HG03575 (cell line): ENCODE measurements around the gene PHF21A.

Experiments used
- ATAC-seq: cut with Tn5 transposase; IDR thresholded peaks from one replicate; pipeline ENCODE4 v1.9.1; 2021; ENCODE audit not compliant: unreplicated experiment, insufficient number of reproducible peaks, low FRiP score; ENCODE audit errors: extremely low read depth

The PHF21A gene

DNA sequence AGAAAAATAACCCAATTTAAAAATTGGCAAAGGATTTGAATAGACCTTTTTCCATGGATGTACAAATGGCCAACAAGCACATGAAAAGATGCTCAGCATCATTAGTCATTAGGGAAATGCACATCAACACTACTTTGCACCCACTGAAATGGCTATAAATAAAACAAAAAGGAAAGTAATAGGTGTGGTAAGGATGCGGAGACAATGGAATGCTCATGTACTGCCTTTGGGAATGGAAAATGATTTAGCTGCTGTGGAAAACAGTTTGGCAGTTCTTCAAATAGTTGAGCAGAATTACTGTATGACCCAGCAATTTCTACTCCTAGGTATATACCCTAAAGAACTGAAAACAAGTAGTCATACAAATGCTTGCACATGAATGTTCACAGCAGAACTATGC is 161.4 kb downstream of the PHF21A start:
- no peak for ATAC-seq

GRCh38 chr11:45949992-45950407 is 171.3 kb downstream of the PHF21A start:
- ATAC-seq: no peak

- ATAC-seq: no peak
These were observed 172.9 kb downstream of the PHF21A start for GRCh38 chr11:45948356-45948755.

DNA sequence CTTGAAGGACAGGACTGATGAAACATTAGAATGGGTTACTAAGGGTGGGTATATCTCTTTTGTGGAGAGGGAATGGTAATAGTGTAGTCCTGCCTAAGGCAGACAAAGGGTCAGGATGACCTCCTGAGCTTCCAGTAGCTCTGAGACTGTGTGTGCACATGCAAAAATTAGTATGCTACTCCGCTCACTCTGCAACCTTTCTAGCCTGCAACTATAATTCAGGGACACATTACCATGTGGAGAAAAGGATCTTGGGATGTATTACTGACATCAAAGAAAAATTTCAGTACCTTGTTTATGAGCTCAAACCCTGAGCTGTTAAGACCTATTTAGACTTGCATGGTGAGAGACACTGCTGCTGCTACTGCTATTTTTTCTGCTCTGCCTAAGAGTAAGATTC is 173.4 kb downstream of the PHF21A start:
- no peak for ATAC-seq

DNA sequence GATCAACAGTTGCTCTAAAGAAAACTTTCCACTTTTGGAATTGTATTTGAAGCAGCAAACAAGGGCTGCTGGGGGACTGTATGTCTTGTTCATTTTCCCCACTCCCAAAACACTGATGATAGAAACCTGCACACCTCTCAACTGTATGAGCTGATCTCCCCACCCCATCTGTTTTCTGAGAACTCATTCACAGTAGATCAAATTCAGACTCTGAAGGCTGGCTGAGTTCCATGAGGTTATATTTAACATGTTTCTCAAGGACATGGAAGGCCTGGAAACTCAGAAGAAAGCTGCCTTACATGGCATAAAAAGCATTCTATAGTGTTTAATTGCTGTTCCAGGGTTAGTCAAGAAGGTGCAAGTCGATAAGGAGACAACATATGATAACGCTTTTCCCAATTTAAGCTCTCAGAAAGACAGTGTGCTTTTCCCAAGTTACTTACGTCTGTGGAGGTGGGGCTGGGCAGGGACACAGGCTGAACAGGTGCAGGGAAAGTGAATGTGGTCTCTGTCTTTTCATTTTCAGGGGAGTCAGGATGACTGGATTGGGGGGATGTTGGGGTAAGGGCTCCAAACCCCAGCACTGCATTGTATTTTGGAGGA is 175.8 kb downstream of the PHF21A start:
- ATAC-seq: no peak

DNA sequence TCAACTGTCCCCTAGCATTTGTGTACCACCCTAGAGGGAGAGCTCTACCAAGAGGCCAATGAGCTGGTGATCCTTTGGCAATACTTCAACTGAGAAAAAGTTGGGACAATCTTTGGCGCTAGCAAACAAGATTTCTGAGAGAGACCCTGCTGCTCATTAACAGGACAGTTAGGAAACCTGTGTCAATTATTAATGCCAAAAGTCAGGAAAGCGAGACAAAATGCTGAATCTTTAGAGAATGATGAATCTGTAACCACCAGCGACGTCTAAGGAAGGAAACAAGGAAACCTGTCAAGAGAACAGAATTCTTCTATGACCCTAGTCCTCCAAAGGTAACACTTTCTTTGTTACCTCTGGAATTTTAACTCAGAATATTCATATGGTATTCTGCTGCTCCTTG is 178.9 kb downstream of the PHF21A start:
- no peak for ATAC-seq

DNA sequence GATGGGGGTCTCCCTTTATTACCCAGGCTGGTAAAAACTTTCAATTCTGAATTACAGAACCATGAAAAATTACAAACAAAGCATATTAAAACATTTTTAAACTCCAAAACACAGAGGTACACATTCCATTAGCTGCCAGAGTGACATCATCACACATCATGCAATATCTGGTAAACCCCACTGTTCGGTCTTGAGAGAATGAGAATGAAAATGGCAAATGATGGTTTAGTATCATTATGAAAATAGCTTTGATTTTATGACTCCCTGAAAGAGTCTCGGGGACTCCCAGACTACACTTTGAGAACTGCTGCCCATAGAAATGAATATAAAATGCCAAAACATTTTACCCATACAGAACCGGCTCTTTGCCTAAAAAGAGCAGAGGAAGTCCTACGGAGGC is 180.0 kb downstream of the PHF21A start:
- no peak for ATAC-seq

DNA sequence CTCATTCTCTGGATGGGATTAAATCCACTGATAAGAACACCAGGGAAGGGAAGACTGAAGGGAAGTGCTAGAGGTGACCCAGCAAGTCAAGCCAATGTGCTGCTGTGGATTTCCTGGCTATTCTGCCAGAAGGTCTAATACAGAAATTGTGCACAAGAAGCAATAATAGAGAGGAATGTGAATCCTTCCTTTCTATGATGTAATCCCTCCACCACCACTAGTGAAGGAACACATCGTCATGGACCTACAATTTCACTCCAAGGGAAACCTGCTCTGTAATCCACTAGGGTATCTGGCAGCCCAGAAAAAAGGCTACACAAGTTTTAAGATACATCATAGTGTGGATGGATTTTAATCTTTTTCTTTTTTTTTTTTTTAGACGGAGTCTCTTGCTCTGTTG is 181.4 kb downstream of the PHF21A start:
- ATAC-seq: no peak

- no peak for ATAC-seq
These were observed 183.3 kb downstream of the PHF21A start for GRCh38 chr11:45937916-45938315.

DNA sequence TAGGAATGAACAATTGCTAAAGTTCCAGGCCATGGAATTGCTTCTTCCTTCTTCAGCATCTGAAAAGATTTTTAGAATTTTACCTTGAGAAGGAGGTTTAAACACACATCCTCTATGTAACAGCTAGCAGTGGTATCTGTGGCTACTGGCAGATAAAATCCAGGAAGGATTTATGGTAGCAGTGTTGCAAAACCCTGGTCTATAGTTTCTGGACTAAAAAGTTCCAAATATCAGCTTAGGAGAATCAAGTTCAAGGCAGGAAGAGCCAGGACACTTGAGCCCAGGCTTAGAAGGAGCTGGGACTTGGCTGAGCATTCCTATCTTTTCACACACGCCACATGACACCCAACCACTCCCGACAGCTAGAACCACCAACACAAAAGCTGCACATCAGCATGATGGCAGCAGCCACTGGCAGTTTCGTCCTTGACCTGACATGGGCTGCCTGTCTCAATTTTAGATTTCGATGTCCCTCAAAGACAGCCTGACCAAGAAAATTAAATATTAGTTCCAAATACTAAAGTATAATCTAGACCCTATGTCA is 184.7 kb downstream of the PHF21A start:
- ATAC-seq: no peak

- ATAC-seq: no peak
These were observed 185.7 kb downstream of the PHF21A start for GRCh38 chr11:45935349-45936064.

DNA sequence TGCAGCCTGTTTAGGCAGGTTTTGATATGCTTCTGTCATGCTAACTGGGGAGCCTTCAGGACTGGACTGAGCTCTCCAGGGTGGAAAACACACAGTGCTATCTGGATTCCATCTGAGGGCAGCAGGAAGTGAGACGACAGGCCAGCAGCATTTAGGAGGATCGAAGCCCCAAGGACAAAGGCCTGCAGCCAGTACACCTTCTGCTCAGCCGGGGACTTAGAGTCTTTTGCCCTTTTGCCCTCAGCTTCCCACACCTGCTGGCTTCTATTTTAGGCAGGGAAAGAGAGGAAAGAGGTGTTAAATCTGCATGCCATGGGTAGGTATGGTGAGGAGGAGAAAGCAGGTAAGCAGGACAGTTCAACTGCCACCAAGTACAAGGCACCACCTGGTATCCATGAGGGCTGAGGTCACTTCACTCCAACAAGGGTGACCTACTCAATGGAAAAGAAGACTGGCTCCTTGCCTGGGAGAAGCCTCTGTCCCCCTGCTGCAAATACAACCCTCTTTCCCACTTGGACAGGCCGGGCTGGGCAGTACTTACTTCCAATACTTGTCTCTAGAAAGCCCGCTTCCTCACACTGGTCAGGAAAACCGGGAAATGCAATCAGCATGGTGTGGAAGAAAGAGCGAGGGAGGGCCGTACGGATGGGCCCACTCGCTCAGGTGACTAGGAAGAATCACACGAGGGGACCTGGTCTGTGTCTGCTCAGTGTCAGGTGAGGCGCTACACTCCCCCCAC is 186.5 kb downstream of the PHF21A start:
- ATAC-seq: no peak

DNA sequence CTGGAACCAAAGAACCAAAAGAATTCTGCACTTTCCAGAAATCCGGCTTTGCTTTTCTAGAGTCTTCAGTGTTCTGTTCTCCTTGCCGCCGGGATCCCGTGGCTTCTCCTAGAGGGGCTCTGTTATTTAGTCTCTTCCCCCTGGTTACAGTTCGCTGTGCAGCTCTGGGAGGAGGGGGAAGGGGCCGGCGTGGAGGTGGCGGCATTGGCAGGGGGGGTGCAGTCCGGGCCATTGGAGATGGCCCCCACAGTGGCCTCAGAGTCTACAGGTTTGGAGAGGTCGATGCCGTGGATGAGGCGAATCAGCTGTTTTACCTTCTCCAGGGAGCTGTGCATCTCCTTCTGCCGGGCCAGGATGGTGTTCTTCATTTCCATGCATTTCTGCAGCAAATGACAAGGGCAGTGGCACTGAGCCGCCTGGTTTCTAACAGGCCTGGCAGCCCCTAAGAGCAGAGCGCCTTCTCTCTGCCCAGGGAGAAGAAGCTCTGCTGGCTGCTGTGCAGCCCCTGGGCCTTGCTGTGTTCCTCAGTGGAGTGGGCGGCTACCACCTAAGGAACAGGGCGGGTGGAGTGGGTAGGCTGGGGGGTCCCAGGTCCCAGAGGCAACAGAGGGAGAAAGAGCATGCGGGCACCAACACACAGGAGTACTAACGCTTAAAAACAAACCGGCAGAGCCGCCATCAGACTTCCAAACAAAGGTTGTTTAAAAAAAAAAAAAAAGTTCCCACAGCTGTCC is 187.2 kb downstream of the PHF21A start:
- no peak for ATAC-seq

- no peak for ATAC-seq
These were observed 188.0 kb downstream of the PHF21A start for GRCh38 chr11:45933131-45933831.

DNA sequence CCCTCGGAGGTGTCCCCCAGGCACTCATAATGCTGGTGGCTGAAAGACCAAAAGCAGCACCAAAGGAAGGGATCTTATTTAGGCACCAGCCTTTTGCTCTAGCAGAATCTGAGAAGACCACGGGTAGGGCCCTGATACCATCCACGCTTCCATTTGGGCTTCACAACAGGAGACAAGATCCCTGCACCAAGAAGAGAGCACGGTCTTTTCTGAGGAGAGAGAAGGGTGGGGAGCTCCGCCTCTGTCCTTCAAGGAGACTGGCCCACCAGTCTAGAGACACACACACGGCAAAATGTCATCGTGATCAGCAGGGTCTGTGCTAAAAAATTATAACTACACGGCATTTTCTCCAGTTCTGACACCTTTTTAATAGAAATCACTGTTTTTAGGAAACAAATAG is 189.0 kb downstream of the PHF21A start:
- ATAC-seq: no peak

GRCh38 chr11:45931739-45932138 is 189.5 kb downstream of the PHF21A start:
- ATAC-seq: no peak

- no peak for ATAC-seq
These were observed 190.2 kb downstream of the PHF21A start for GRCh38 chr11:45930951-45931570.

DNA sequence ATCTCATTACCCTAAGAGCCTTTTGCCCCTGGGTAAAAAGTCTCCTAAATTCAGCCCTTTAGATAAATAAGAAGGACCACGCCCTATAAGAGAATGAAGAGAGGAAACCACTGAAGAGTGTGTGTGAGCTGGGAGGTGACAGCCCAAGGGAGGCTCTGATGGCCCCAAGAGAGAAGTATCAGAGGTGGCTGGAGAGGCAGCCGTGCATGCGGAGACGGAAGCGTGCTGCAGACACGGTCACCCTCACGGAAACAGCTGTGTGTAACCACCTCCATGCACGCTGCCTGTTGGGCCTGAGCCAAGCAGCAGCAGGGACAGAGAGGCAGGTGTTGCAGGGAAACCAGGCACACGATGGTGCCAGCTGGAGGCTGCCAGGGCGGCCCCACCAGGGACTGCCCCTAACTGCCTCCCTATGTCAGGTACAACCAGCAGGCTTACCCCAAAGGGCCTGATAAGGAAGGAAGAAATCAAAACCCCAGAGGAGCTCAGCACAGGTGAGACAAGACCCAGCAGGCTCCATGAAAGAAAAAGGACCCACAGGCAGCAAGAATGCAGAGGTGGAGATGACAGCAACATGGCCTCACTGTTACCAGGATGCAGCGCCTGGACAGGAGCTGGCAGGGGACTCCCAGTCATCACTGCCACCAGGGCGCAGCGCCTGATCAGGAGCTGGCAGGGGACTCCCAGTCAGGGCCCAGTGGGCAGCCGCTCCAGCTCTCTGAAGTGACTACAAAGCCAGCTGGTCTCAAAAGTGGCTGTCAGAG is 191.0 kb downstream of the PHF21A start:
- ATAC-seq: peak; percentile 81
